Measurements from ENCODE around the gene PSMA7.
"Not testable (repeated sequence)": the region's sequence is repeated elsewhere in the genome, so short reads cannot be mapped to it uniquely, and the experiment has no call there.

Gene PSMA7

GRCh38 chr20:62155428-62156253, 12.4 kb upstream of the PSMA7 start:
- DNase-seq (ENCODE audit: low read depth): no peak

- no peak for DNase-seq (ENCODE audit: low read depth)
Observed at GRCh38 chr20:62151835-62152364, 8.7 kb upstream of the PSMA7 start.

GRCh38 chr20:62151225-62151624, 8.0 kb upstream of the PSMA7 start:
- DNase-seq (ENCODE audit: low read depth): no peak

GRCh38 chr20:62150310-62150575, 7.0 kb upstream of the PSMA7 start:
- no peak for DNase-seq (ENCODE audit: low read depth)

GRCh38 chr20:62149532-62150309, 6.5 kb upstream of the PSMA7 start:
- no peak for DNase-seq (ENCODE audit: low read depth)

- DNase-seq (ENCODE audit: low read depth): no peak
Observed at GRCh38 chr20:62148908-62149314, 5.7 kb upstream of the PSMA7 start.

- DNase-seq (ENCODE audit: low read depth): not testable (repeated sequence)
Observed at GRCh38 chr20:62148383-62148782, 5.2 kb upstream of the PSMA7 start.

- DNase-seq (ENCODE audit: low read depth): no peak
Observed at GRCh38 chr20:62147528-62147927, 4.3 kb upstream of the PSMA7 start.

- no peak for DNase-seq (ENCODE audit: low read depth)
Observed at GRCh38 chr20:62147125-62147524, 3.9 kb upstream of the PSMA7 start.

GRCh38 chr20:62146019-62146755, 3.0 kb upstream of the PSMA7 start:
- no peak for DNase-seq (ENCODE audit: low read depth)

- no peak for DNase-seq (ENCODE audit: low read depth)
Observed at GRCh38 chr20:62145688-62146018, 2.5 kb upstream of the PSMA7 start.

GRCh38 chr20:62143957-62144825, 997 bp upstream of the PSMA7 start:
- peak; percentile 59 for DNase-seq (ENCODE audit: low read depth)

- no peak for DNase-seq (ENCODE audit: low read depth)
Observed at GRCh38 chr20:62142252-62143080, 728 bp downstream of the PSMA7 start.

- no peak for DNase-seq (ENCODE audit: low read depth)
Observed at GRCh38 chr20:62141397-62142251, 1.6 kb downstream of the PSMA7 start.

- no peak for DNase-seq (ENCODE audit: low read depth)
Observed at GRCh38 chr20:62141043-62141396, 2.2 kb downstream of the PSMA7 start.

GRCh38 chr20:62139636-62140035, 3.6 kb downstream of the PSMA7 start:
- DNase-seq (ENCODE audit: low read depth): no peak

GRCh38 chr20:62138912-62139311, 4.3 kb downstream of the PSMA7 start:
- DNase-seq (ENCODE audit: low read depth): no peak

GRCh38 chr20:62138204-62138543, 5.0 kb downstream of the PSMA7 start:
- DNase-seq (ENCODE audit: low read depth): no peak

GRCh38 chr20:62137478-62138203, 5.6 kb downstream of the PSMA7 start:
- no peak for DNase-seq (ENCODE audit: low read depth)

- no peak for DNase-seq (ENCODE audit: low read depth)
Observed at GRCh38 chr20:62137092-62137384, 6.2 kb downstream of the PSMA7 start.

All from activated T-cell treated with anti-CD3 and anti-CD28 coated beads for 24 hours (primary cell).